Epithelial cell of esophagus (primary cell): Measurements from ENCODE around the gene MYH7.

Source experiments
- DNase-seq: peaks from one replicate; pipeline ENCODE4 v3.0.0; 2010; ENCODE audit warnings: low read depth
- H3K4me3 ChIP-seq: 2 replicates; pipeline ENCODE4 v1.5.1; 2011; ENCODE audit warnings: mild to moderate bottlenecking, low read length, control low read depth
- TF ChIP-seq, protein P1 (sequence below): IDR thresholded peaks from 2 replicates; pipeline ENCODE4 v1.5.1; 2011; ENCODE audit warnings: low read depth, mild to moderate bottlenecking, low read length, control low read depth, inconsistent platforms; ENCODE audit not compliant: insufficient read depth; ENCODE audit errors: missing control alignments

MYH7 gene

DNA sequence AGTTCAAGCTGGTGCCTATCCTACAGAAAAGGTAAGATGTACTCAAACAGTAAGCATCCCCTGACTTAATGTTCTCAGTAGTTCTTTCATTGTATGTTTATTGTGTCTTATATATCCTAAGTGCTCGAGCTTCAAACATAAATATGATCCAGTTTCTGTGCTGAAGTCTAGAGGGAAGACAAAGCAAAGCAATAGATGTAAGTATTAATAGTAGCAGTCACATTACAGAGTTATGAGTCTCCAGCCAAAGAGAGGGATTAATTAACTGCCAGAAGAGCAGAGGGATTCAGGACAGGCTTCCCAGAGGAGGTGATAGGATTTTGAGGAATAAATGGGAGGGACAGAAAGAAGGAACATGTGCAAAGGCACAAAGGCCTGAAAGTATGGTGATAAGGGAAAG lies 35.5 kb upstream of the MYH7 start:
- no peak for DNase-seq
- no peak overlapping the region for H3K4me3 ChIP-seq
- TF ChIP-seq, protein P1, sequence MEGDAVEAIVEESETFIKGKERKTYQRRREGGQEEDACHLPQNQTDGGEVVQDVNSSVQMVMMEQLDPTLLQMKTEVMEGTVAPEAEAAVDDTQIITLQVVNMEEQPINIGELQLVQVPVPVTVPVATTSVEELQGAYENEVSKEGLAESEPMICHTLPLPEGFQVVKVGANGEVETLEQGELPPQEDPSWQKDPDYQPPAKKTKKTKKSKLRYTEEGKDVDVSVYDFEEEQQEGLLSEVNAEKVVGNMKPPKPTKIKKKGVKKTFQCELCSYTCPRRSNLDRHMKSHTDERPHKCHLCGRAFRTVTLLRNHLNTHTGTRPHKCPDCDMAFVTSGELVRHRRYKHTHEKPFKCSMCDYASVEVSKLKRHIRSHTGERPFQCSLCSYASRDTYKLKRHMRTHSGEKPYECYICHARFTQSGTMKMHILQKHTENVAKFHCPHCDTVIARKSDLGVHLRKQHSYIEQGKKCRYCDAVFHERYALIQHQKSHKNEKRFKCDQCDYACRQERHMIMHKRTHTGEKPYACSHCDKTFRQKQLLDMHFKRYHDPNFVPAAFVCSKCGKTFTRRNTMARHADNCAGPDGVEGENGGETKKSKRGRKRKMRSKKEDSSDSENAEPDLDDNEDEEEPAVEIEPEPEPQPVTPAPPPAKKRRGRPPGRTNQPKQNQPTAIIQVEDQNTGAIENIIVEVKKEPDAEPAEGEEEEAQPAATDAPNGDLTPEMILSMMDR, result no peak

DNA sequence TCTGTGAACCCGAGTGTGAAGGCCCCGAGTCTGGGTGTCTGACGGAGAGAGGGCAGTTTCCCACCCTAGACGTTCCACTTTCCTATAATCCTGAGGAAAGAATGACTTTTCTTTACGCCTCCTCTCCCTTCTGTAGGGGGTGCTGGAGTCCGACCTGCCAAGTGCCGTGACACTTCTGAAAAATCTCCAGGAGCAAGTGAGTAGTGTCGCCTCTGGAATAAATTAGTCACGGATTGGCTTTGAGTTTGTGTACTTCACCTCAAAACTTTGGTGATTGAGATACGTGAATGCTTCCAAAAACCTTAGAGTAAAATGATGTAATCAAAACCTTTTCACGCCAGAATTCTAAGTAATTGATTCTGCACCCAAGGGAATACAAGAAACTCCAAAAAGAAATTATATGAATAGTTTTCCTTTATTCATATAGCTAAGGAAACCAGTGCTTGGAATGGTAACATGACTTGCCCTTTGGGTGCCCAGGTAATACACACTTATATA lies 34.5 kb upstream of the MYH7 start:
- H3K4me3 ChIP-seq, result peak overlapping the region; percentile 98
- TF ChIP-seq, protein P1, result no peak
- DNase-seq, result no peak

DNA sequence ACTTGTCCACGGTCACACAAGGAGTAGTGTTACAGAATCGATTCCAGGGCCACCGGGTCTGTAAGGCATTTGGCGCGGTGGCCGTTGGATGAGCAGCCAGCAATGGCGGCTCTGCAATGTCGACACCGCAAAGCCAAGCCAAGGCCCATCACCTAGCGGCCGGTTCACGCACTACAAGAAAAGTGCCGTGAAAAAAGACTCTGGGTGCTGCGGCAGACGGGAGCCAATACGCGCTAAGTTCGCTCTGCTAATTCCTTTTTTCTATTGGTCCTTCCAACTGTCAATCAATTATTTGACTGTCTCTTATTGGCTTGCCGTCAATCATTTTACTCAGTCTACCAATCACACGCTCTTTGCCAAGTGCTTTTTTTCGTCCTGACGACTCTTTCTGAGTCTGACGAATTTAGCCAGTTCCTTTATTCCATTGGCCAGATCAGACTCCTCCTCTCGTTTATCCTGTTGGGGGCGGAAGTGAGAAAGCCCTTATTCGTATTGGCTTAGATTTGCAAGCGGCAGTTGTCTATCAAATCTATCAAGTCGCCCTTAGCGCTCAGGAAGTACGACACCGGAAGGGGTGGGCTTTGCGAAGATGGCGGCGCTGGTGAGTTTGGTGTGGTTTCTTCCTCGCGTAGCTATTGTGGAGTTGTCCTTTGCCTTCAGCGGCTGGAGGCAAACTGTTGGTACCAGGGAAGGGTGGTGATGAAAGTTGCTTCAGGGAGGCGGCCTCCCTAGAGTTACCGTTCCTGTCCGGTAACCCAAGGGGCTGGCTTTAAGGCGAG lies 33.9 kb upstream of the MYH7 start, which contains the start of gene NGDN:
Gene NGDN (plus strand): TSS at position 577 of the 779 bp plus-strand sequence. CDS start 13 bp downstream, at position 590.
- TF ChIP-seq, protein P1, result peak; percentile 85
- DNase-seq, result peak; percentile 100
- H3K4me3 ChIP-seq, result peak within 1 kb of the TSS; percentile 98

DNA sequence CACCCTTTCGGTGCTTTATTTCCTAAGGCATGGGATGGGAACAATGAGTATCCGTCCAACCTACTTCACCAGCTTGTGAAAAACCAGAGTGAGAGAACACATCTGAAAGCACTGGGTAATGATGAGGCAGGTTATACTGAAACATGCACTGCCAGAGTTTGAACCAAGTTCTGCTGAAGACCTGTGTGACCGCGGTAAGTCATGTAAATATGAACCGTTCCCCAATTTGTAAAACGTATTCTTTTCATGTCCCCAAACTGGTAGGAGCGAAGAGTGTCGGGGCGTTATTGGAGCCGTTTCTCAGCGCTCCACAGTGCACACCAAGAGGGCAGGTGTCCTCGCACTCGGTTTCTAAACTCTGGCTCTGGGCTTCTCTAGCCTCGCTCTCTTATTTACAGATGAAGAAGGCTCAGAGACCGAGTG lies 33.3 kb upstream of the MYH7 start:
- TF ChIP-seq, protein P1, result no peak
- peak overlapping the region; percentile 49 for H3K4me3 ChIP-seq
- DNase-seq, result no peak

DNA sequence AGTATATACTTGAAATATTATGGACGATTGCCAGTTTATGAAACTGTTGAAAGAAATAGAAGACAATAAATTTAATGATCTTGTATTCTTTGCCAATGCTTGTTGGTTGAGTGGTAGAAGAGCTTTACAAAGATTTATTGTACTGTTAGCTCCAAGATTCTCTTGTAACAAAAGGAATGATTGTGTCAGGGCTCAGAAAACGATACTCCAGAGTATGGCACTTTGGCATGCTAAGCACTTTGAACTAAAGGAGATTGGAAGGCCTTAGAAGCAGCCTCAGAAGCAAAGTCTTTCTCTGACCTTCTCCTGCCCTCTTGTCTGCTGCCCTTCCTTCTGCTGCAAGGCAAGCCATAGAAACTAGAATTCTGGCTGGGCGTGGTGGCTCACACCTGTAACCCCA lies 29.8 kb upstream of the MYH7 start:
- TF ChIP-seq, protein P1, result no peak
- H3K4me3 ChIP-seq, result no peak overlapping the region
- DNase-seq, result no peak

DNA sequence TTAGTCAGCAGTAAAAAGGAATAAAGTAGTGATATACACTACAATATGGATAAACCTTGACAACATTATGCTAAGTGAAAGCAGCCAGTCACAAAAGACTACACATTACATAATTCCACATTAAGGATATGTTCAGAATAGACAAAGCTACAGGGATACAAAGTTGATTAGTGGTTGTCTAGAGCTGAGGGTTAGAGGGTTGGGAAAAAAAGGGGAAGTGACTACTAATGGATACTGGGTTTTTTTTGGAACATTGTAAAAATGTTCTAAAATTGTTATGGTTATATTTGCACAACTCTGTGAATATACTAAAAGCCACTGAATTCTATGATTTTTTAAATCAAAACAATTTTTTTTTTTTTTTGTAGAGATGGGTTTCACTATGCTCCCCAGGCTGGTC lies 29.2 kb upstream of the MYH7 start:
- TF ChIP-seq, protein P1, result no peak
- no peak overlapping the region for H3K4me3 ChIP-seq
- no peak for DNase-seq
